Fibroblast of pulmonary artery (primary cell): ENCODE measurements around the gene FOXP1.

Source experiments
- DNase-seq: peaks from one replicate; pipeline ENCODE4 v3.0.0-alpha.2; 2010; ENCODE audit warnings: low read depth
- H3K4me3 ChIP-seq: replicated peaks from 2 replicates; pipeline ENCODE4 v1.5.1; 2011; ENCODE audit warnings: low read depth, mild to moderate bottlenecking, control low read depth, low read length, moderate library complexity
- TF ChIP-seq, protein P1 (sequence below): IDR thresholded peaks from 2 replicates; pipeline ENCODE4 v1.5.1; 2011; ENCODE audit warnings: mild to moderate bottlenecking, control low read depth, low read length, inconsistent platforms; ENCODE audit errors: missing control alignments

FOXP1 gene

DNA sequence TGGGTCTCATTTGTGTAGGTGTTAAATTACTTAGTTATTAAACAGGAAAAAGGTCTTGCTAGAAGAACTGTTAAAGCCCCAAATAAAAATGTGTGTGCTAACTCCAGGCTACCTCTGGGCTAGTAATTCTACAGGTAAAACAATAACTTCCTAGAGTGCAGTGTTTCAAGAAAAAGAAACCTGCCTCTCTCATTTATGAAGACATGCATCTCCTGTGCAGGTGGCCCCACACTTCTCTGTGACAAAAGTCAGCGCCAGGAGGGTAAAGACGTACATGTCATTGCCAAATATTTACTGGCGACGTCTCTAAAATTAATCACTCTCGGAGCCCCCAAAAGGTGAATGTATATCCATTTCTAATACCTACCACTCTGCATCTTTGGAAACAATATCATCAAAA is 131.7 kb downstream of the FOXP1 start:
- H3K4me3 ChIP-seq, result no peak overlapping the region
- TF ChIP-seq, protein P1, sequence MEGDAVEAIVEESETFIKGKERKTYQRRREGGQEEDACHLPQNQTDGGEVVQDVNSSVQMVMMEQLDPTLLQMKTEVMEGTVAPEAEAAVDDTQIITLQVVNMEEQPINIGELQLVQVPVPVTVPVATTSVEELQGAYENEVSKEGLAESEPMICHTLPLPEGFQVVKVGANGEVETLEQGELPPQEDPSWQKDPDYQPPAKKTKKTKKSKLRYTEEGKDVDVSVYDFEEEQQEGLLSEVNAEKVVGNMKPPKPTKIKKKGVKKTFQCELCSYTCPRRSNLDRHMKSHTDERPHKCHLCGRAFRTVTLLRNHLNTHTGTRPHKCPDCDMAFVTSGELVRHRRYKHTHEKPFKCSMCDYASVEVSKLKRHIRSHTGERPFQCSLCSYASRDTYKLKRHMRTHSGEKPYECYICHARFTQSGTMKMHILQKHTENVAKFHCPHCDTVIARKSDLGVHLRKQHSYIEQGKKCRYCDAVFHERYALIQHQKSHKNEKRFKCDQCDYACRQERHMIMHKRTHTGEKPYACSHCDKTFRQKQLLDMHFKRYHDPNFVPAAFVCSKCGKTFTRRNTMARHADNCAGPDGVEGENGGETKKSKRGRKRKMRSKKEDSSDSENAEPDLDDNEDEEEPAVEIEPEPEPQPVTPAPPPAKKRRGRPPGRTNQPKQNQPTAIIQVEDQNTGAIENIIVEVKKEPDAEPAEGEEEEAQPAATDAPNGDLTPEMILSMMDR, result no peak
- DNase-seq, result no peak

GRCh38 chr3:71451060-71451459 is 132.5 kb downstream of the FOXP1 start:
- DNase-seq, result no peak
- TF ChIP-seq, protein P1, result no peak
- no peak overlapping the region for H3K4me3 ChIP-seq

DNA sequence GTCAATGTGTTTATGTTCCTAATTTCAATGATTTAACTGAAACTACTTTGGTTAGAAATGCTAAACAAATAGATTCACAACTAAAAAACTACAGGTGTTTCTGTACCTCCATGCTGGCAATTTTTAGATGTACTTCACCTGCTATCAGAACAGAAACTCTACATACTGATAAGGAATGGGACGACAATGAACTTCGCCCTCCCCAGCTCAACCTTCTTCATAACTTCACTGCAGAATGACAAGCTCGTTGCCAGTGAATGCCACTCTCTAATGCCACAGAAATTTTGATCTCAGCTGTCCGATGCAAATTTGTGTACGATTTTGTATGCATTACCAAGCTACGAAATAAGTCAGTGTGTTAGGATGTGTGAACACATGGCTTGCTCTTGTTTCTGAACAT is 133.4 kb downstream of the FOXP1 start:
- no peak overlapping the region for H3K4me3 ChIP-seq
- TF ChIP-seq, protein P1, result no peak

GRCh38 chr3:71447803-71448202 is 135.7 kb downstream of the FOXP1 start:
- TF ChIP-seq, protein P1, result no peak
- no peak overlapping the region for H3K4me3 ChIP-seq
- no peak for DNase-seq

More for the DNA sequence above, 133.4 kb downstream of the FOXP1 start:
- DNase-seq, result no peak

DNA sequence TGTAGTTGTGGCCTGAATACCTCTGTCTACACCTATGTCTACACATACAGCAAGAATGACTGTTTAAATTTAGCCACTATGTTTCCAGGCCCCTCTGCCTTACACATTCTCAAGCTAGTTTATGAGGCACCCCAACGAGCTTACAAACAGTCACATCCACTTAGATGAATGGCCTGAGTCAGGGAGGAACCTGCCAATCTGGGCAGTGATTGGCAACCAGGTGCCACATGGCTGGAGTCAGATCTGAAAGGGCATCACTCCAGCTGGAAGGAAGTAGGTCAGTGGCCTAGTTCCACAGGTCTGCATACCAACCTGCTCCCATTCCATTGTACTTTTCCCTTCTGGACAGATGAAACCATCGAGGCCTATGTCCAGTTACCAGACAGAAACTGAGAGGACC is 136.3 kb downstream of the FOXP1 start:
- DNase-seq, result no peak
- TF ChIP-seq, protein P1, result no peak
- H3K4me3 ChIP-seq, result no peak overlapping the region

GRCh38 chr3:71446734-71447133 is 136.8 kb downstream of the FOXP1 start:
- no peak overlapping the region for H3K4me3 ChIP-seq
- no peak for DNase-seq
- TF ChIP-seq, protein P1, result no peak

GRCh38 chr3:71446260-71446659 is 137.3 kb downstream of the FOXP1 start:
- no peak overlapping the region for H3K4me3 ChIP-seq
- no peak for DNase-seq
- TF ChIP-seq, protein P1, result no peak
